NCI-H226 (cell line): ENCODE results near the gene EEF2KMT.

Source experiments
- DNase-seq: peaks from one replicate; pipeline ENCODE4 v3.0.0-alpha.2; 2015

The EEF2KMT gene

DNA sequence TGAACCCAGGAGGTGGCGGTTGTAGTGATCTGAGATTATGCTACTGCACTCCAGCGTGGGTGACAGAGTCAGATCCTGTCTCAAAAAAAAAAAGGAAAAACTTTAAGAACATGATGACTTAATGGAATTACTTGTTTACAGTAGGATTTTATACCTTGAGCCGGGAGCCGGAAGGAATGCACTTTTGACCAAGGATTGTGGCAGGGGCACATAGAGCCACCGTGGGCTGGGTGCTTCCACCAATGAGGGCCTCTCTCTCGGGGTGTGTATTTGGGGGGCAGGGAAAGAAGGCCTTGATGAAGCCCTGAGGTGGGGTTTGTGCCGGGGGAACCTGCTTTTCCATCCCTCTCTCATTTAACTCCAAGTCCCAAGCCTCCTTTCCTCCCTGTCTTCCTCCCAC, 57.1 kb downstream of the EEF2KMT start:
- no peak for DNase-seq

DNA sequence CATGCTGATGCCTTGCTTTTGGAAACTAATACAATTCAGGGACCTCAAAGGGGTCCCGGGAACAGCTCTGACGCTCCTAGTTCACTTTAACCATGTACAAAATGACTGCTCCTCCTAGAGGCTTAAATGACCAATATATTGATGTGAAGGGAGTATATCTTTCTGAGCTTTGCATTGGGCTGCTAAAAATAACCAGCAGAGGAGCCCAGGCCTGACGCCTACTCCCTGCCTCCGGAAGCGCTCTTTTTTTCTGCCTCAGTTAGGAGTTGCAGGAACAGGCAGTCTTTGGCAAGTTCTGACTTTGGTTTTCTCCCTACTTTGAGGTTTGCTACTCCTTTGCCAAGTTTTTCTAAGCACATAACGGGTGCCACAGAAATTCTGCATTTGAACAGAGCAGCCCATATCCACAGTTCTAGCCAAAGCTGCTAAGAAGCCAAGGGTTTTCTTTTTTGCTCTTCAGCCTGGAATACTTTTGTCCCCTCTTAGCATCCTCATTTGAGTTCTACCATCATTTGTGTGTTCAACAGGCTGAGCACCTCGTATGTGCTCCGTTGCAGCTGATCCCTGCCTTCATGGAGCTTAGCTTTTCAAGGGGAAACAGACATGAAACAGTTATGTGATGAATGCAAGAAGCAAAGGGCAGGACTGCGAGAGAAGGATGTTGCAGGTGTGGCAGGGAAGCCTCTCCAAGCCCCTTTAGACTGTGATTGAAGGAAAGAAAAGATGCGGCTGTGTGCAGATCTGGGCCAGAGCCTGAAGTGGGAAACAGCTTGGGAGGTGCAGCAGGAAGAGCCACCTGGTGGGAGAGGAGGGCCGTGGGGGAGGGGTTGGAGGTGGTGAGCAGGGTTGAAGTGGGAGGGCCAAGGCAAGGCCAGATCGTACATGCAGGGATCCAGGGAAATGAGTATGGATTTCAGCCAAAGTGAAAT, 61.1 kb downstream of the EEF2KMT start:
- no peak for DNase-seq

DNA sequence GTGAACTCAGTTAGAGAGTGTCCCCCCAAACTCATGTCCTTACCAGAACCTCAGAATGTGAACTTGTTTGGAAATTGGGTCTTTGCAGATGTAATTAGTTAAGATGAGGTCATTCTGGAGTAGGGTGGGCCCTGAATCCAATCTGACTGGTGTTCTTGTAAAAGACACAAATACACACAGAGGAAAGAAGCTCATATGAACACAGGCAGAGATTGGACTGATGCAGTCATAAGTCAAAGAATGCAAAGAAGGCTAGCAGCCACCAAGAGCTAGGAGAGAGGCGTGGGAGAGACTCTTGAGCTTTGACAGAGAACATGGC, 61.7 kb downstream of the EEF2KMT start:
- DNase-seq: no peak
